DMS53 (cell line): Measurements from ENCODE around the gene OPN5.

Experiments used
- DNase-seq: peaks from one replicate; lab custom pipeline; 2025; lab: John Stamatoyannopoulos, UW

The OPN5 gene

GRCh38 chr6:47859175-47859574, 77.3 kb downstream of the OPN5 start:
- no peak for DNase-seq

GRCh38 chr6:47862731-47863130, 80.9 kb downstream of the OPN5 start:
- no peak for DNase-seq

DNA sequence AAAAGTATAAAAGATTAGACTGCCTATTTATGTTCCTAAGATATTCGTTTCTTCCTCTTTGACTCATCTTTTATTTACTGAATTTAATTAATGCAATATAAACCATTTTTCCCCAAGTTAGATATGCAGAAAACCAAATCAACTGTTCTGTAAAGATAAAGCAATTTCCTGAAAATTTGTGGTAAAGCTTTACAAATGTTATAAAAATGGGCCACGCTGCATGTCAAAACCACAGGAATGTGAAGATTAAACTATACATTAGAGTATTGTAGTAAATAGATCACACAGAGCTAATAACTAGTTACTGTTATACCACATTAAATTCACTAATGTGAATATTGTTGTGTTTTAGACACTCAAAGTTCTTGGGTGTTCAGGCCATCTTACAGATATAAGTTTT, 83.4 kb downstream of the OPN5 start:
- DNase-seq = no peak

DNA sequence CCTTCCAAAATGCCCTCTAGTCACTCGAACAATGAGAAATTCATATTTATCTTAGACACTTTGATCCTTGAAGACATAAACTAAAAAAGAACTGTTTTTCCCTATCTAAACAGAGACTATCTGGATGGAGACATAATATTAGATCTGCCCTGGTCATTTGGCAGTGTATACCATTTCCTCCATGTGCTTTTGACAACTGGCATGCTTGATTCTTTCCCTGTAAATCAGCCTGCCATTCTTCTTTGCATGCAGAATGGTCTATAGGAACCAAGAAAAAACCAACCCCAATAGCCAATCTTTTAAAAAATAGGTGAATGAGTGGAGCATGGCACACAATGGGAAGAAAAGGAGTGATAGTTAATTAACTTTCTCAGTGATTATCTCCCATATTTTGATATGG, 93.8 kb downstream of the OPN5 start:
- DNase-seq = no peak
